ENCODE data around the gene OIP5.
"Not testable (repeated sequence)": the region's sequence is repeated elsewhere in the genome, so short reads cannot be mapped to it uniquely, and the experiment has no call there.

OIP5 gene

DNA sequence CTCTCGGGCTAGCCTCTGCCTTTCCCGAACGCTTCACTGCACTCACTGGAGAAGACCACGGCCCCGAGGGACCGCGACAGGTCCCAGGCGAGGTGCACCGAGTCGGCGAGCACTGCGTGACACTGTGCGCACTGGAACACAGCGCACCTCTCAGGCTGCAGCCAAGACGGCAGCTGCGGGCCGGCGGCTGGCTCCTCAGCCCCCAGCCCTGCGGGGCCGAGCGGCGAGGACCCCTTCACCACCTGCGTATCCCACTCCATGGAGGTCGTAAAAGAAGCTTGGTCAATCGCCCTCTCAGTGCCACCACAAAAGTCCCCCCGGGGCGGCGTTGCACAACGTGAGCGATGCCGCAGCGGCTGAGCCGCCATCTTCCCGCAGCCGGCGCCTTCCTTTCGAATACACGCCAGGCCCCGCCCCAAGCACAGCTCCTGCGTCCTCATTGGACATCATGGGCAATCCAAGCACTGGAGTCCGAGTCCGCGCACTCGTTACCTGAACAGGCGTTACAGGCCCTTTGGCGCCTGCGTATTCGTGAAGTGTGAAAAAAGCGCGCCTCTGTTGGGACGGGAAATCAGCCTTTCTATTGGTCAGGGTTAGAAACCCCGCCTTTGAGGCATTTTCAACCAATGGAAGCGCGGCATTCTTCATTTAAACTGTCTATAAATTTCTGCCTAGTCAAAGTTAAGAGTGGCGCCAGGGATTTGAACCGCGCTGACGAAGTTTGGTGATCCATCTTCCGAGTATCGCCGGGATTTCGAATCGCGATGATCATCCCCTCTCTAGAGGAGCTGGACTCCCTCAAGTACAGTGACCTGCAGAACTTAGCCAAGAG is at the start of gene OIP5, which contains the start of gene NUSAP1:
Gene OIP5, minus strand, starts transcription at position 398 of the 832 bp plus-strand sequence. Its CDS starts 30 bp downstream, at position 368.
Gene NUSAP1, plus strand, starts transcription at position 688 of the 832 bp plus-strand sequence. Its CDS starts 77 bp downstream, at position 765.
- peak; percentile 99 for DNase-seq (ENCODE audit: low spot score)

DNA sequence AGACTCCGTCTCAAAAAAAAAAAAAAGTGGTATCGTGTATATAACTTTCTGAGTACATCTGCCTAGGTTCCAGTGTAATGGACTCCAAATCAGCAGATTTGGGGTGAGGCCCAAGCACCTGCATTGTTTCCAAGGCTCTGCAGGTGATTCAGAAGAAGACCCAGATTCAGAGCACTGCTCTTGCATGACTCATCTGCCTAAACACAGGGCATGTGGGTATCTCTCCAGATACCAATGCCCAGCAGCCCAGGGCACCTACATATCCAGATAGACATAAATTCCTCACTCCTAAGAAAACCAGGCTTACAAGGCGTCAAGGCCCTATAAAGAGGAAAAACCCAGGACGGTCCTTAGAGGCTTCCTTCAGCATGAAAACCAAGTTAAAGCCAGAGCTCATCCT is 45.6 kb upstream of the OIP5 start:
- DNase-seq (ENCODE audit: low spot score) = no peak

DNA sequence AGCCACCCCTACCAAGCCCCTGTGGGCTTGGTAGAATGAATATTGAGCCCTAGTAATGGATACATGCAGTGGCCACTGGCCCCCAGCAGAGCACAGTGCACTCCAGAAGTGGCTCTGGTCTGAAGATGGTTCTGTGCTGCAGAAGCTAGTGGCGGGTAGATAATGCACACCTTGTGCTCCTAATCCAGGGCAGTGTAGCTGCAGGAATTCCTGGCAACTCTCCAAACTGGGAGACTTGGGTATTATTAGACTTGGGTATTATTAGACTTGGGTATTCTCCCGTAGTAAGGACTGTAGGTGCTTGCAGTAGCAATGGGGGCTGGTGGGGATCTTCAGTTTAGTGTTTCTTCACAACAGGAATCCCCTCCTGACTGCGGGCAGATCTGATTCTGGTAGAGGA is 35.0 kb upstream of the OIP5 start:
- DNase-seq (ENCODE audit: low spot score) = no peak

DNA sequence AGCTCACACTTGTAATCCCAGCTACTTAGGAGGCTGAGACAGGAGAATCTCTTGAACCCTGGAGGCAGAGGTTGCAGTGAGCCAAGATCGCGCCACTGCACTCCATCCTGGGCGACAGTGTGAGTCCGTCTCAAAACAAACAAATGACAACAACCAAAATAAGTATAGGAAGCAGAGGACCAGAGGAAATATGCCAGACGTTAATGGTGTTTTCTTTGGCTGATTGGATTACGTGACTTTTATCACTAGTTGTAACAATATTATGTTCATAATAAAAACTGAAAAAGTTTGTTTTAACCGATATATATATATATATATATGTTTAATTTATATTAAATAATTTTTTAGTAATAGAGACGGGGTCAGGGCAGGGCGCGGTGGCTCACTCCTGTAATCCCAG is 22.0 kb upstream of the OIP5 start:
- no peak for DNase-seq (ENCODE audit: low spot score)

DNA sequence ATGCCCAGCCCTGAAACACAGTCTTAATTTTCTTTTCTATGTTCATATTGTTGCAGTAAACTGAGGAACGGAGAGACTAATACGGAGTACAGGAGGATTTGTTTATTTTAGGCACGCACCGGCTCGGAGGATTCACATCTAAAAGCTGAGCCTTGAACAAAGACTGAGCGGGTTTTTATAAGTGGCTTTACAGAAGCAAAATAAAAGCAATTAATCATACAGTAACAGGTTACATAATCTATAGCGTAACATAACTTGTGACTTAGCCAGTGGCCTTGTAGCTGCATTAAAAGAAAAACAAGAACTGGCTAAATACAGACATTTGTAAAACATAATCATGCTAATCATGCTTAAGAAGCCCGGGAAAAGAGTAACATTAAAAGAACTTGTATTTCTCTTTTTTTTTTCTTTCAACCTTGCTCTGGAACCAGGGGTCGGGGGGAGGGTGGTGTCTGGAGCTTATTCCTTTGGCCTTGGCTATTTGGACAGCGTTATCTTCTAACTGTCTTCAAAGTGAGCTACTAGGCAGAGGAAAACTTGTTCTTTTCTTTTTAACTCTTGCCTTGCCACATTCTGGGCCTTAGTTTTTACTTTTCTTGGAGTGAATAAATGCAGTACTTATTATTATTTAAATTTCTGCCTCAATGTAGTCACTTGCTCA is 17.8 kb upstream of the OIP5 start:
- no peak for DNase-seq (ENCODE audit: low spot score)

DNA sequence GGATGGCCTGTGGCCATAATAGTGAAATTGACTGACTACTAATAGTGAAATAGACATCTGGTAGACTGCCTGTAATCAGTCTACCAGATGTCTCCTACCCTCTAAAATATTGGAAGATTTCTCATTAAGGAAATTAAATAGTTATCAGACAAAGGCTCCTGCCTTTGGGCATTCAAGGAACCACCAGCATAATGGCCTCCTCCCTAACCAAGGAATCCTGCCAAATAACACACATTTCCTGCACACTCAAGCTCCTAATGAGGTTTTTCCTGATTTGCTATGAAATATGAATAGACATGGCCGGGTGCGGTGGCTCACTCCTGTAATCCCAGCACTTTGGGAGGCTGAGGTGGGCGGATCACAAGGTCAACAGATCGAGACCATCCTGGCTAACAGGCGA is 14.8 kb upstream of the OIP5 start:
- DNase-seq (ENCODE audit: low spot score) = no peak

DNA sequence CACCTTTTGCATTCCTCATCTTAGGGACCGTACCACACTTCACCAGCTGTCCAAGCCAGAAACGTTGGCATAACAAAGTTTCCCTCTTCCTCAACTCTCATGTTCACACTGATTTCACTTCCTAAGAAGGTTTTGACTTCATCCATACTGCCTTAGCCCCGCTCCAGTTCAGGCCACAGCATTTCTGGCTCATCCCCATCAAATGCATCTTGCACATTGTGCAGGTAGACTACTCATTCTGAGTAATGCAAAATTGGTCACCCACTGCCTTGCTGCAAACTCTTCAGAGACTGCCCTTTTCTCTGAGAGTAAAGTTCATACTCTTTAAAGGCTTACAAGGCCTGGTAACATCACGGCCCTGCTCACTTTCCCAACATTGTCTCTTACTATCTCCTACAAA is 9.1 kb upstream of the OIP5 start:
- DNase-seq (ENCODE audit: low spot score) = no peak

DNA sequence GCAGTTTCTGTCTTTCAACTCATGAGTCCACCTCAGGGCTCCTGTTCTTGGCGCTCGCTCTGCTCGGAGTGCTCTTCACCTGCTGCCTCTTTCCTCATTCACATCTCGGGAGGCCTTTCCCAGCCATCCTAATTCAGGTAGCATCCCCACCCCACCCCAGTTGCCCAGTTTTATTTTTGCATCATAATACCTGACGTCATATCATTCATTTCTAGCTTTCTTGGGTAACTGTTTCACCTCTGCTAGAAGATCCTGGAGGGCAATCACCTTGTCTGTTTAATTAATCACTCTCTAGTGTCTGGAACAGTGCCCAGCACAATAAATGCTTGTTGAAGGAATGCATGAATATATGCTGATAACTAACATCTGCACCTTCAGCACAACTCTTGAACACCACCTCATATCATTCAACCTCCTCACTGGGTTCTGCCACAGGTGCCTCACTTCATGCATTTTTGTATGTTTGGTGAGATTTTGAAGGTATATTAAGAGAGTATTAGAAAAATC is 7.9 kb upstream of the OIP5 start:
- no peak for DNase-seq (ENCODE audit: low spot score)

DNA sequence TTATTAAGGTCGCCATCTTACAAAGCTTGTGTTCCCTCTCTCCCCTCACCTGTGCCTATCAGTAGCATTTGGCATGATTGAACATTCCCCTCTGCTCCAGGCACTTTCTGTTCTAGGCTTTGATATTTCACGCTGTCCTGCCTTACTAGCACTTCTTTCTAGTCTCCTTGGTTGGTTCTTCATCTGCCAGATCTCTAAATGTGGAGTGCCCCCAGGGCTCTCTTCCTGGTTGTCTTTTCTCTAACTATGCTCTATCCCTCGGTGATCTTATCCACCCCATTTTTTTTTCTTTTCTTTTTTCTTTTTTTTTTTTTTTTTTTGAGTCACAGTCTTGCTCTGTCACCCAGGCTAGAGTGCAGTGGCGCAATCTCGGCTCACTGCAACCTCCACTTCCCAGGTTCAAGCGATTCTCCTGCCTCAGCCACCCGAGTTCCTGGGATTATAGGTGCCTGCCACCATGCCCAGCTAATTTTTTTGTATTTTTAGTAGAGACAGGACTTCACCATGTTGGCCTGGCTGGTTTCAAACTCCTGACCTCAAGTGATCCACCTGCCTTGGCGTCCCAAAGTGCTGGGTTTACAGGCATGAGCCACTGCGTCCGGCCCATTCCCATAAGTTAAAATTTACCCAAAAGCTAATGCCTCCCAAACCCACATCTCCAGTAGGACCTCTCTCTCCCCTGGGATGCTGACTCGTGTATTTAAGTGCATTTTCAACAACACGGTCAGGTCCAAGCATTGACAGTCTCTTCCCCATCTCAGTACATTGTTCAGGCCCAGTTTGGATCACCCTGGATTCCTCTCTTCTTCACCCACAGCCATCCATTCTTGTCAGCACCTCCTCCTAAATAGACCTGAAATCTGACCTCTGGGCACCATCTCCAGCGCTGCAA is 5.5 kb upstream of the OIP5 start:
- DNase-seq (ENCODE audit: low spot score) = no peak

DNA sequence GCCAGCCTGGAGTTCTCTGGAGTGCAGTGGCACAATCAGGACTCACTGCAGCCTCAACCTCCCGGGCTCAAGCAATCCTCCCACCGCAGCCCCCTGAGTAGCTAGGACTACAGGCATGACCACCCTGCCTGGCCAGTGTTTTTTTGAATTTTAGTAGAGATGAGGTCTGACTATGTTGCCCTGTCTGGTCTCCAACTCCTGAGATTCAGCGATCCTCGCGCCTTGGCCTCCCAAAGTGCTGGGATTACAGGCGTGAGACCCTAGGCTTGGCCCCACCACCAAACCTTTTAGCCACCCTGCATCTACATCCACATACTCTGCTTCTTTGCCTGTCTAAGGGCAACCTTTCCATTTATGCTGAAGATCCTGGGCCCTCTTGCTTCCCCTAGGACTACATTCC is 4.7 kb upstream of the OIP5 start:
- no peak for DNase-seq (ENCODE audit: low spot score)

DNA sequence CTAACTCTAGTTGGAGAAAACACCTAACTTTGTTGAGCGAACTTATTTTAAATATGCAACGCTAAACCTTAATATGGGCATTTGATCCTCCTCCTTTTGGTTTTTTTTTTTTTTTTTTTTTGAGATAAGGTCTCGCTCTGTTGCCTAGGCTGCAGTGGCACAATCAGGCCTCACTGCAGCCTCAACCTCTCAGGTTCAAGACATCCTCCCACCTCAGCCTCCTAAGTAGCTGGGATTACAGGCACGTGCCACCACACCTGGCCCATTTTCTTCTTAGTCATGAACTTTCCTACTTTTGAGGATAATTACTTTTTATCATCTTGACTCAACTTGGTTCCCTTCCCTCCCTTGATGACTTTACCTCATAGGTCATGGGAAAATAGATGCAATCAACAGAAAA is 4.2 kb upstream of the OIP5 start:
- DNase-seq (ENCODE audit: low spot score) = no peak

DNA sequence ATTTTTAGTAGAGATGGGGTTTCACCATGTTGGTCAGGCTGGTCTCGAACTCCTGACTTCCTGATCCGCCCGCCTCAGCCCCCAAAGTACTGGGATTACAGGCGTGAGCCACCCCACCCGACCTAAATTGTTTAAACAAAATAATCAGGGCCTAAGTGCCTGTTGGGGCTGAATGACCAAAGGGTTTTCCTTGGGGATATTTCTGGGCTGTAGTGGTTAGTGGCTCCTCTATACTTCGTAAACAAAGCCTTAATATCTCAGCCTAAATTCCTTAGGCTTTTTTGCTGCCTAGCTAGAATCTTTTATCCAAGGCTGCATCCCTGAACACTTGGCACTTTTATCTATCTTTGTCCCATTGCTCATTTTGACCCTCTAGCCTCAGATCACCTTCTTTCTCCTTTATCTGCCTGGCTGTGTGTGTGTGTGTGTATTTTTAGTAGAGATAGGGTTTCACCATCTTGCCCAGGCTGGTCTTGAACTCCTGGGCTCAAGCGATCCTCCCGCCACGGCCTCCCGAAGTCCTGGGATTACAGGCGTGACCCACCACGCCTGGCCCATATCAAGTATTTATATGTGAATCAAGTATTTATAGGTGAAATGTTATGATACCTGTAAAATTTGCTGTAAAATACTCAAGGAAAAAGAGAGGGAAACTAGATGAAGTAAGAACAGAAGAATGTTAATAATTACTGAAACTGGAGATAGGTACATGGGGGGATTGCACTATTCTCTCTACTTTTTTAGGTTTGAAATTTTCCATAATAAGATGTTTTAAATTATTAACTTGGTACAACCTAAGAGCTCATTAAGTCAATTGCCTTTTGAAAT is 2.1 kb upstream of the OIP5 start:
- no peak for DNase-seq (ENCODE audit: low spot score)

DNA sequence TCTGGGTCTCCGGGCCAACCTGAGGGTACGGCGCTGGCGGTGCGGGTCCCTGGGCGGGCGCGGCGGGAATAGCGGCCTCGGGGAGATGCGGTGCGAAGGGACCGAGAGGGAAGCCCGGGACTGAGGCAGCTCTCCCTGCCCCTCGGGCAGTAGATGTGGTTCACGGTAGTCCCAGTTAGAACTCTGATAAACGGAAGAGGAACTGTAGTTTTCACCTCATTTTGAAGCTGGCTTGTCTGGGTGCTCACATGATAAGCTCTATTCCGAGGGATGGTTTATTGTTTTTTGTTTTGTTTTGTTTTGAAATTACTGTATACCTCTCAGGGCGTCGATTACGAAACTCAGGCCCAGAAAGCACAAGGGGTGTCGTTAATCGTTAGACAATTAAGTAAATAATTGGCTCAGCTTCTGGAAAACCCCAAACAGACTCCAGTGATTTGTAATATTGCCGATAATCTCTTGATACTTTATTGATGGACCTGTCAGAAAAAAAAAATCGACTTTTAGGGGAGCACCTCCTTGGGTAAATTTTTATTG is 703 bp upstream of the OIP5 start:
- DNase-seq (ENCODE audit: low spot score) = no peak

DNA sequence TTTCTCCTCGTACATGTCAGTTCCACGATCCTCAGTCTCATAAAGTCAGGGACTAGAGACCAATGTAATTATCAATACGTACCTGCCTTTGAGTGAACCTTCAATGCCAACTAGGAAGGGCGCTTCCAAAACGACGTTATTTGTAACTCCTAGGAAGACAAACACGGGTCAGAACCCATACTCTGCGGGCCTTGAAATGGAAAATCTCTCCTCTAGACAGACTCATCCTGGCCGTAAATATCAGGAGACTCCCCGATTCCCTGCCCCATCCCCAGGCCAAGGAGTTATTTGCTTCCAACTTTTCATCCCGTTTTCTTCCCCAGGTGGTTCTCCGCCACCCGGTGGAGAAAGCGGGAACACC is 578 bp downstream of the OIP5 start:
- peak; percentile 74 for DNase-seq (ENCODE audit: low spot score)

DNA sequence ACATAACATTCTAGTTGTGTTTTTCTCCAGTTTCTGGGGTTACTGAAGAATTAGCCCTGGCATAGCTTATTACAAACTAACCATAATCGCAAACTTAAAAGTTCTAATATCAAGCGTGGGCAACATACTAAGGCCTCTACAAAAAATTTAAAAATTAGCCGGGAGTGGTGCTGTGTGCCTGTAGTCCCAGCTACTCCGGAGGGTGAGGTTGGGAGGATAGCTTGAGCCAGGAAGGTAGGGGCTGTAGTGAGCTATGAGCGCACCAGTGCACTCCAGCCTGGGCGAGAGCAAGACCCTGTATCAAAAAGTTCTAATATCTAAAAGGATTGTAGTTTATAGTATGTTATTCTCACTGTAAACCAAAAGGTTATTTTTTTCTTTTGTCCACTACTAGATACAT is 1.1 kb downstream of the OIP5 start:
- DNase-seq (ENCODE audit: low spot score) = no peak

DNA sequence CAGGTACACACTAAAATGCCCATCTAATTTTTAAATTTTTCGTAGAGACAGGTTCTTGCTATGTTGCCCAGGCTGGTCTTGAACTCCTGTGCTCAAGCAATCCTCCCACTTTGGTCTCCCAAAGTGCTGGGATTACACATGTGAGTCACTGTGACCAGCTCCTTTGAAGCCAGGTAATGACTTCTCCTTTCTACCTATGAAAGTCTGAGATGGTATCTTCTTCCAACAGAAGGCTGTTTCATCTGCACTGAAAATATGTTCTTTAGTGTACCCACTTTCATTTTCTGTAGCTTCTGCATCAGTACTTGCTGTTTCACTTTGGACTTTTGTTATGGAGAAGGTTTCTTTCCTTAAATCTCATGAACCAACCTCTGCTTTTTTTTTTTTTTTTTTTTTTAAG is 8.8 kb downstream of the OIP5 start:
- no peak for DNase-seq (ENCODE audit: low spot score)

DNA sequence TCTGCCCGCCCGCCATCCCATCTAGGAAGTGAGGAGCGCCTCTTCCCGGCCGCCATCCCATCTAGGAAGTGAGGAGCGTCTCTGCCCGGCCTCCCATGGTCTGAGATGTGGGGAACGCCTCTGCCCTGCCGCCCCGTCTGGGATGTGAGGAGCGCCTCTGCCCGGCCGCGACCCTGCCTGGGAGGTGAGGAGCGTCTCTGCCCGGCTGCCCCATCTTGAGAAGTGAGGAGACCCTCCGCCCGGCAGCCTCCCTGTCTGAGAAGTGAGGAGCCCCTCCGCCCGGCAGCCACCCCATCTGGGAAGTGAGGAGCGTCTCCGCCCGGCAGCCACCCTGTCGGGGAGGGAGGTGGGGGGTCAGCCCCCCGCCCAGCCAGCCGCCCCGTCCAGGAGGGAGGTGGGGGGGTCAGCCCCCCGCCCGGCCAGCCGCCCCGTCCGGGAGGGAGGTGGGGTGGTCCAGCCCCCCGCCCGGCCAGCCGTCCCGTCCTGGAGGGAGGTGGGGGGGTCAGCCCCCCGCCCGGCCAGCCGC is 11.5 kb downstream of the OIP5 start:
- not testable (repeated sequence) for DNase-seq (ENCODE audit: low spot score)

DNA sequence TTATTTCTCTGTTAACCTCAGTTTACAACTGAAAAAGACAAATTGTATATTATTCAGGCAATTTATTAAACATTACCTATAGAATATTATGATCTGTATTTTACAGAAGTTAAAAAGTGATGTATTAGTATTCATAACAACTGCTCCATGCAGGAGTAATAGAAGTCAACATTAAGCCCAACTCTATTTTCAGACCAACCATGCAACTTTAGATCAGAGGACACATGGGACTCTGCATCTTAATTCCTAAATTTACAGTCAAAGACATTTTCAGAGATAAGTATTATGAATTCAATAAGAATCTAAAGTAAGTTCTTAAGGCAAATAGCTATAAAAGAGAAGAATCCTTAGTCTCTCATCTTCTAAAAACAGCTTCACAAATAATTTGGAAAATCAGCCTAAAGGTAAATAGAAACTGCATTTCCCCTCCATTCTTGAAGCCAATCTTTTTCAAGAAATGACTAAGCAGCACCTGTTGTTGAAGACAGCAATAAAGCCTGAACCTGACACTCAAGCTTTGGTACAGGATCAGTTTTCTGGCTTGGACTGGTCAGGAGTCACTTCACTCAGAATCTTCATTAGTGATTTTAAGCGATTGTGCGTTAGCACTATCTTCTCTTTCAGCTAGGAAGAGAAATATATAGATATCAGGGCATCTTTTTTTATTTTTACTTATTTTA is 23.0 kb downstream of the OIP5 start:
- no peak for DNase-seq (ENCODE audit: low spot score)

DNA sequence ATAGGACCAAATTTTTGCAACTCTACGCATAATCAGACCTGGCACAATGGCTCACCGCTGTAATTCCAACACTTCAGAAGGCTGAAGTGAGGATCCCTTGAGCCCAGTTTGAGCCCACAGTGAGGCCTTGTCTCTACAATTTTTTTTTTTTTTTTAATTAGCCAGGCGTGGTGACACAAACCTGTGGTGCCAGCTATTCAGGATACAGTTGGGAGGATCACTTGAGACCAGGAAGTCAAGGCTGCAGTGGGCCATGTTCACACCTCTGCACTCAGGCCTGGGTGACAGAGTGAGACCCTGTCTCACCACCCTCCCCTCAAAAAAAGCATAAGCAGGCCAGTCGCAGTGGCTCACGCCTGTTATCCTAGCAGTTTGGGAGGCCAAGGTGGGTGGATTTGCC is 24.7 kb downstream of the OIP5 start:
- no peak for DNase-seq (ENCODE audit: low spot score)

DNA sequence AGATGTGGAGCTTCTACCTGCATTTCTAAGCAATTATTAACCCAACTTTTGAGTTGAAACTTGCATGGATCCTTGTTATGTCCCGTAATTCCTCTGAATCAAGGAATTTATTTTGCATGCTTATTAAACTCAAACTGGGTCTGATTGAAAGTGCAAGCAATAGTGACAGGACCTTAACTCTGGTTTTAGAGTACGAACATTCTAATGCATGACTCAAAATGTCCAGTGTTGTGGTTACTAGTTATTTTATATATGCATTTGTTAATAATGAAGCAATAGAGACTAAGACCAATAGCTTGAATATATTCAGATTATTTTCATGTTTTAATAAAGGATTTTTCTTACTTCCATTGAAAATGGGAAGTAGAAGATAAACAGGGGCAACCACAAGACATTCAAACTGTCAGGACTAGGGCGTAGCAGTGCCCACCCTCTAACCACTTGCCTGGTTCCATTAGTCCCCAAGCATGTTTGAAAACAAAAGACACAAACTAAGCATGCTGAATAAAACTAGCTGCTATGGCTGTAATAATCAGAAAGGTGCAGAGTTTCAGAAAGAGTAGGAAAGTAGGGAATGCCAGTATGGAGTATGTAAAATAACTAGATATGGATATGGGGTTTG is 28.1 kb downstream of the OIP5 start:
- no peak for DNase-seq (ENCODE audit: low spot score)

All from AG08396 (cell line).